ENCODE data around the gene JAZF1. TPM values are rescaled to one million over a fixed set of nuclear protein-coding genes. Genes with fewer than 3 reads are reported as not detected.

The JAZF1 gene
- total and polyA plus RNA-seq, 10 of the 15 experiments (the other 5 are each of a cell fraction or from before 2014, with no cell fraction given), result 0.04 to 0.82 (median 0.15) TPM; not detected in 3

DNA sequence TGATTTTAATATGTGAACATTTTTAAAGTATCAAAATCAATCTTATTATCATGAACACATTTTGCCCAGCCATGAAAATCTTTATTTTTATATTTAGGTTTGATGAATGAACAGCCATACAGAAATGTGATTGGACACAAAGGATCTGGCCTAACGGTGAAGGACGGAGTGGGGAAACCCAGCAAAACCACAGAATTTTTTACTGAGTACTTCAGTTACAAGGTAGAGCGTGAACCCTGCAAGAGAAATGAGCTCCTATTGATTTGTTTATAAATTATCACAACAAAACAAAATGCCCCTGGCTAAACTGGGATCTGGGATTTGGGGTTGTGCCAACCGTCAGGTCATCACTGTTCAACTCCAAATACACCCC, 118.8 kb downstream of the JAZF1 start (continued):
- no peak for TF ChIP-seq SMAD1 (IDR thresholded peaks at IDR 0.05; ENCODE audit: low read depth, partially characterized antibody)
- no peak for TF ChIP-seq RELA (IDR thresholded peaks at IDR 0.05; ENCODE audit: borderline replicate concordance, partially characterized antibody)

DNA sequence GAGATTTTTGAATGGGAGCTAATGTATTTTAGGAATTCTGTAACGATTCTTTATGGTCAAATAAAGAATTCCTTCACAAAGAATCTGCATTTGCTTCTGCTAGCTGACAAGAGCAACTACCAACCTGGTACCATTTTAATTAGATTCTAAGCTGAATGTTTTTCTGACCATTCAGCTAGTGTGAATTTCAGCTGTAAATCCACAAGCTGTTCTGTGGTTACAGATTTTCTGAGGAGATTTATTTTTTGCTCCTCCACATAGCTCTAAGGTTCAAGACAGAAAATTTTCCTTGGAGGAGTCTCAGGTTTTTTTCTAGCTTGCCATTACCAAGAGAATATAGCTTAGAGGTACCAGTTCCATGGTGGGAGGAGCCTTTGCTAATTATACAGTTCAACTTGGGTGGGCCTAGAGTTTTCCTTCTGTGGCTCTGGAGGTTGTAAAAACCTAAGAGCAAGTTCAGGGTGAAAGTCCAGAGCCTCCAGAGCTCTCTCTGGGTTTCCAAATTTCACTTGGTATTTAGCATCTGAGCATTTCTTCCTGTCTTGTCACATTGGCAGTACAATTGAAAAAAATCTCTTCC, 120.1 kb downstream of the JAZF1 start:
- SMC1A ChIA-PET (ENCODE audit: uncharacterized antibody, unreplicated experiment), result interaction anchor here (0.6 to 3.1 kb wide), 5 partner anchors 16 to 338 kb away, joined by 3 to 25 read pairs (median 3); no protein-coding TSS in a partner anchor
- in situ Hi-C loops (cut with MboI) (no loop called here), intact Hi-C loops (cut with micrococcal nuclease; ENCODE audit: unreplicated experiment) (no loop called here)
- H3K27ac ChIP-seq (ENCODE audit: control insufficient read depth, insufficient read depth), result no peak overlapping the region
- no peak for ATAC-seq
- no peak for FAIRE-seq
- H4K20me1 ChIP-seq (ENCODE audit: control insufficient read depth, insufficient read depth), result no peaks in the 10 kb centered on the region
- no peak overlapping the region for H3K9ac ChIP-seq (ENCODE audit: control insufficient read depth, insufficient read depth, low read length)
- CTCF ChIA-PET, result interaction anchor here (0.9 to 9.1 kb wide), 7 partner anchors 10 to 864 kb away, joined by 3 to 126 read pairs (median 3); no protein-coding TSS in a partner anchor
- RAD21 ChIA-PET (ENCODE audit: unreplicated experiment), result interaction anchor here (1.2 to 1.9 kb wide), 2 partner anchors 16 to 40 kb away, joined by 3 to 5 read pairs; no protein-coding TSS in a partner anchor
- no TSS peak for BruUV-seq (replicated peaks)
- no peaks in the 10 kb centered on the region for H3K36me3 ChIP-seq (ENCODE audit: control insufficient read depth in 2 of 2, insufficient read depth in 2 of 2, low read length in 1 of 2)
- no peak overlapping the region for H2AFZ ChIP-seq (ENCODE audit: control insufficient read depth, low read depth, low read length)
- H3K79me2 ChIP-seq (ENCODE audit: control insufficient read depth, insufficient read depth, low read length), result no peaks in the 10 kb centered on the region
- no peaks in the 10 kb centered on the region for H3K9me3 ChIP-seq (replicated peaks; ENCODE audit: control insufficient read depth, insufficient read depth, low read length)
- no peak overlapping the region for H3K4me2 ChIP-seq (ENCODE audit: control insufficient read depth, insufficient read depth)
- no peak overlapping the region for H3K4me3 ChIP-seq
- no peaks in the 10 kb centered on the region for H3K4me1 ChIP-seq (ENCODE audit: control insufficient read depth, insufficient read depth, low read length)
- WGBS (ENCODE audit: insufficient coverage, insufficient replicate concordance, low lambda C conversion rate, missing lambda C conversion rate), result 7% methylated on average over 1 of the region's 1 CpG
- POLR2A ChIA-PET, result no interaction called here
- TF ChIP-seq CREM (IDR thresholded peaks at IDR 0.05; ENCODE audit: low read depth) (no peak), YBX1 (IDR thresholded peaks at IDR 0.05) (no peak), ZNF24 (IDR thresholded peaks at IDR 0.05) (no peak), JUND (IDR thresholded peaks at IDR 0.05; ENCODE audit: low read depth, low read length) (no peak), NR2C2 (IDR thresholded peaks at IDR 0.05; ENCODE audit: borderline replicate concordance, control insufficient read depth, insufficient read length, low read depth) (no peak)
- DNase-seq (ENCODE audit: low read depth, low spot score), result no peak
- peaks cover 0 to 4% of the 10 kb centered on the region in 2 experiments; a peak in 2 of 4 replicates for H3K27me3 ChIP-seq (replicated peaks in 1 of 2; ENCODE audit: control insufficient read depth in 2 of 2, insufficient read depth in 2 of 2, low read length in 1 of 2)
